Karpas-422 (cell line): ENCODE results near the gene ZFR2. TPM values are rescaled to one million over a fixed set of nuclear protein-coding genes. Genes with fewer than 3 reads are reported as not detected.
"Not testable (repeated sequence)": the region's sequence is repeated elsewhere in the genome, so short reads cannot be mapped to it uniquely, and the experiment has no call there.

ENCODE experiments used
- DNase-seq: peaks from one replicate; pipeline ENCODE4 v3.0.0-alpha.2; 2015
- H2AFZ ChIP-seq: fragments of 200-600 bp; sonication (generic); 2 replicates; pipeline ENCODE4 v1.6.1; 2014; ENCODE audit warnings: antibody characterized with exemption, low read length, mixed read lengths
- H3K27ac ChIP-seq: fragments of 200-600 bp; sonication (generic); 2 replicates; pipeline ENCODE4 v1.5.1; 2014; ENCODE audit warnings: mild to moderate bottlenecking, low read length, moderate library complexity
- H3K27me3 ChIP-seq: fragments of 200-600 bp; sonication (generic); 2 replicates; pipeline ENCODE4 v1.6.1; 2014; ENCODE audit warnings: low read length, mixed read lengths
- H3K36me3 ChIP-seq: fragments of 200-600 bp; sonication (generic); 2 replicates; pipeline ENCODE4 v1.6.1; 2014; ENCODE audit warnings: low read length, mixed read lengths; ENCODE audit not compliant: insufficient read depth
- H3K4me1 ChIP-seq: fragments of 200-600 bp; sonication (generic); 2 replicates; pipeline ENCODE4 v1.6.1; 2014; ENCODE audit warnings: mild to moderate bottlenecking, low read length, mixed read lengths
- H3K4me2 ChIP-seq: fragments of 200-600 bp; sonication (generic); 2 replicates; pipeline ENCODE4 v1.6.1; 2014; ENCODE audit warnings: low read length, low read depth, mild to moderate bottlenecking; ENCODE audit not compliant: poor library complexity, severe bottlenecking
- H3K4me3 ChIP-seq: fragments of 200-600 bp; sonication (generic); 2 replicates; pipeline ENCODE4 v1.5.1; 2014; ENCODE audit warnings: mild to moderate bottlenecking, antibody characterized with exemption, low read length, mixed read lengths
- H3K79me2 ChIP-seq: fragments of 200-600 bp; sonication (generic); 2 replicates; pipeline ENCODE4 v1.6.1; 2014; ENCODE audit warnings: mild to moderate bottlenecking, low read length, mixed read lengths
- H3K9ac ChIP-seq: fragments of 200-600 bp; sonication (generic); 2 replicates; pipeline ENCODE4 v1.6.0; 2014; ENCODE audit warnings: low read length
- H3K9me2 ChIP-seq: fragments of 200-600 bp; sonication (generic), shearing (Covaris generic); replicated peaks from 2 replicates; pipeline ENCODE4 v1.6.0; 2014; ENCODE audit warnings: mild to moderate bottlenecking, low read length, moderate library complexity; ENCODE audit not compliant: insufficient read depth
- H3K9me3 ChIP-seq: fragments of 300-700, 200-600 bp; sonication (generic); 2 replicates; pipeline ENCODE4 v1.6.1; 2014; ENCODE audit warnings: low read length, mixed read lengths
- H4K20me1 ChIP-seq: fragments of 200-600 bp; sonication (generic); 2 replicates; pipeline ENCODE4 v1.6.1; 2014; ENCODE audit warnings: mild to moderate bottlenecking, antibody characterized with exemption, low read length, low read depth; ENCODE audit not compliant: insufficient read depth
- total RNA-seq: library from RNA; depleted of rRNA; stranded (reverse); fragments of >200 nt; shearing (Covaris generic); gene quantifications from 2 replicates; pipeline ENCODE4 v1.2.3, GENCODE V29; 2014; ENCODE audit warnings: low replicate concordance

The ZFR2 gene
- total RNA-seq, 1 experiment from 2014 or later: not detected

GRCh38 chr19:3902317-3902973 is 33.6 kb upstream of the ZFR2 start:
- no peaks in the 10 kb centered on the region for H3K27me3 ChIP-seq
- H3K9me2 ChIP-seq: no peaks in the 10 kb centered on the region
- H3K4me1 ChIP-seq: no peaks in the 10 kb centered on the region
- H3K4me2 ChIP-seq: no peak overlapping the region
- H4K20me1 ChIP-seq: no peaks in the 10 kb centered on the region
- H3K9ac ChIP-seq: no peak overlapping the region
- H3K27ac ChIP-seq: no peak overlapping the region
- H3K4me3 ChIP-seq: no peak overlapping the region
- H3K36me3 ChIP-seq: no peaks in the 10 kb centered on the region
- DNase-seq: no peak
- H3K9me3 ChIP-seq: no peaks in the 10 kb centered on the region; the same call in 1 of the 2 replicates
- no peak overlapping the region for H2AFZ ChIP-seq
- H3K79me2 ChIP-seq: no peaks in the 10 kb centered on the region

- DNase-seq: no peak
- H2AFZ ChIP-seq: no peak overlapping the region
- no peaks in the 10 kb centered on the region for H3K36me3 ChIP-seq
- no peak overlapping the region for H3K4me2 ChIP-seq
- H3K27ac ChIP-seq: no peak overlapping the region
- no peak overlapping the region for H3K9ac ChIP-seq
- H4K20me1 ChIP-seq: no peaks in the 10 kb centered on the region
- H3K9me3 ChIP-seq: no peaks in the 10 kb centered on the region; the same call in 1 of the 2 replicates
- H3K27me3 ChIP-seq: no peaks in the 10 kb centered on the region
- H3K9me2 ChIP-seq: no peaks in the 10 kb centered on the region
- no peaks in the 10 kb centered on the region for H3K4me1 ChIP-seq
- H3K4me3 ChIP-seq: no peak overlapping the region
- no peaks in the 10 kb centered on the region for H3K79me2 ChIP-seq
Observed at GRCh38 chr19:3899531-3900294, 30.9 kb upstream of the ZFR2 start.

GRCh38 chr19:3898426-3898825 is 29.6 kb upstream of the ZFR2 start:
- Histone ChIP-seq H3K27me3 (no peaks in the 10 kb centered on the region), H2AFZ (no peak overlapping the region), H3K9me2 (no peaks in the 10 kb centered on the region), H3K27ac (no peak overlapping the region), H3K36me3 (no peaks in the 10 kb centered on the region), H3K4me1 (no peaks in the 10 kb centered on the region), H3K4me2 (no peak overlapping the region), H3K9ac (no peak overlapping the region), H3K79me2 (no peaks in the 10 kb centered on the region), H4K20me1 (no peaks in the 10 kb centered on the region), H3K4me3 (no peak overlapping the region), H3K9me3 (no peaks in the 10 kb centered on the region; the same call in 1 of the 2 replicates)
- no peak for DNase-seq

- H3K36me3 ChIP-seq: no peaks in the 10 kb centered on the region
- H3K9ac ChIP-seq: no peak overlapping the region
- no peak overlapping the region for H3K4me3 ChIP-seq
- H3K4me2 ChIP-seq: no peak overlapping the region
- no peaks in the 10 kb centered on the region for H3K9me2 ChIP-seq
- DNase-seq: no peak
- no peaks in the 10 kb centered on the region for H3K27me3 ChIP-seq
- no peak overlapping the region for H3K27ac ChIP-seq
- no peaks in the 10 kb centered on the region for H3K4me1 ChIP-seq
- no peaks in the 10 kb centered on the region for H3K79me2 ChIP-seq
- no peak overlapping the region for H2AFZ ChIP-seq
- H3K9me3 ChIP-seq: no peaks in the 10 kb centered on the region; the same call in 1 of the 2 replicates
- no peaks in the 10 kb centered on the region for H4K20me1 ChIP-seq
Observed at GRCh38 chr19:3897936-3898335, 29.1 kb upstream of the ZFR2 start.

GRCh38 chr19:3895788-3896187 is 26.9 kb upstream of the ZFR2 start:
- Histone ChIP-seq H3K4me2 (no peak overlapping the region), H3K9me2 (no peaks in the 10 kb centered on the region), H3K27me3 (no peaks in the 10 kb centered on the region), H3K79me2 (no peaks in the 10 kb centered on the region), H3K9me3 (no peaks in the 10 kb centered on the region; the same call in 1 of the 2 replicates), H3K9ac (no peak overlapping the region), H4K20me1 (no peaks in the 10 kb centered on the region), H3K4me1 (no peaks in the 10 kb centered on the region), H3K27ac (no peak overlapping the region), H3K36me3 (no peaks in the 10 kb centered on the region), H3K4me3 (no peak overlapping the region), H2AFZ (no peak overlapping the region)
- no peak for DNase-seq

- not testable (repeated sequence) for H3K9ac ChIP-seq, H3K79me2 ChIP-seq, DNase-seq
Observed at GRCh38 chr19:3894959-3895358, 26.1 kb upstream of the ZFR2 start.

GRCh38 chr19:3893509-3894179 is 24.8 kb upstream of the ZFR2 start:
- H3K9ac ChIP-seq: no peak overlapping the region
- H3K9me2 ChIP-seq: no peaks in the 10 kb centered on the region

More at GRCh38 chr19:3894959-3895358, 26.1 kb upstream of the ZFR2 start:
- not testable (repeated sequence) for H3K27me3 ChIP-seq, H3K27ac ChIP-seq, H2AFZ ChIP-seq, H3K4me2 ChIP-seq, H3K9me3 ChIP-seq, H4K20me1 ChIP-seq, H3K4me3 ChIP-seq, H3K4me1 ChIP-seq, H3K9me2 ChIP-seq, H3K36me3 ChIP-seq

GRCh38 chr19:3890591-3890990 is 21.8 kb upstream of the ZFR2 start:
- Histone ChIP-seq H3K27ac (no peak overlapping the region), H3K4me2 (no peak overlapping the region), H3K79me2 (no peaks in the 10 kb centered on the region), H3K9me2 (no peaks in the 10 kb centered on the region), H2AFZ (no peak overlapping the region), H3K9me3 (no peaks in the 10 kb centered on the region), H3K9ac (no peak overlapping the region), H3K4me3 (no peak overlapping the region), H3K27me3 (no peaks in the 10 kb centered on the region), H4K20me1 (no peaks in the 10 kb centered on the region), H3K36me3 (no peaks in the 10 kb centered on the region), H3K4me1 (no peaks in the 10 kb centered on the region)
- DNase-seq: no peak

More at GRCh38 chr19:3893509-3894179, 24.8 kb upstream of the ZFR2 start:
- Histone ChIP-seq H3K27me3 (no peaks in the 10 kb centered on the region), H2AFZ (no peak overlapping the region), H3K9me3 (no peaks in the 10 kb centered on the region; the same call in 1 of the 2 replicates), H3K4me3 (no peak overlapping the region), H3K4me1 (no peaks in the 10 kb centered on the region), H3K79me2 (no peaks in the 10 kb centered on the region), H3K27ac (no peak overlapping the region), H3K36me3 (no peaks in the 10 kb centered on the region), H4K20me1 (no peaks in the 10 kb centered on the region), H3K4me2 (no peak overlapping the region)
- no peak for DNase-seq
